Measurements from ENCODE around the gene CCDC47.
"Not testable (repeated sequence)": the region's sequence is repeated elsewhere in the genome, so short reads cannot be mapped to it uniquely, and the experiment has no call there.

The CCDC47 gene, protein sequence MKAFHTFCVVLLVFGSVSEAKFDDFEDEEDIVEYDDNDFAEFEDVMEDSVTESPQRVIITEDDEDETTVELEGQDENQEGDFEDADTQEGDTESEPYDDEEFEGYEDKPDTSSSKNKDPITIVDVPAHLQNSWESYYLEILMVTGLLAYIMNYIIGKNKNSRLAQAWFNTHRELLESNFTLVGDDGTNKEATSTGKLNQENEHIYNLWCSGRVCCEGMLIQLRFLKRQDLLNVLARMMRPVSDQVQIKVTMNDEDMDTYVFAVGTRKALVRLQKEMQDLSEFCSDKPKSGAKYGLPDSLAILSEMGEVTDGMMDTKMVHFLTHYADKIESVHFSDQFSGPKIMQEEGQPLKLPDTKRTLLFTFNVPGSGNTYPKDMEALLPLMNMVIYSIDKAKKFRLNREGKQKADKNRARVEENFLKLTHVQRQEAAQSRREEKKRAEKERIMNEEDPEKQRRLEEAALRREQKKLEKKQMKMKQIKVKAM

DNA sequence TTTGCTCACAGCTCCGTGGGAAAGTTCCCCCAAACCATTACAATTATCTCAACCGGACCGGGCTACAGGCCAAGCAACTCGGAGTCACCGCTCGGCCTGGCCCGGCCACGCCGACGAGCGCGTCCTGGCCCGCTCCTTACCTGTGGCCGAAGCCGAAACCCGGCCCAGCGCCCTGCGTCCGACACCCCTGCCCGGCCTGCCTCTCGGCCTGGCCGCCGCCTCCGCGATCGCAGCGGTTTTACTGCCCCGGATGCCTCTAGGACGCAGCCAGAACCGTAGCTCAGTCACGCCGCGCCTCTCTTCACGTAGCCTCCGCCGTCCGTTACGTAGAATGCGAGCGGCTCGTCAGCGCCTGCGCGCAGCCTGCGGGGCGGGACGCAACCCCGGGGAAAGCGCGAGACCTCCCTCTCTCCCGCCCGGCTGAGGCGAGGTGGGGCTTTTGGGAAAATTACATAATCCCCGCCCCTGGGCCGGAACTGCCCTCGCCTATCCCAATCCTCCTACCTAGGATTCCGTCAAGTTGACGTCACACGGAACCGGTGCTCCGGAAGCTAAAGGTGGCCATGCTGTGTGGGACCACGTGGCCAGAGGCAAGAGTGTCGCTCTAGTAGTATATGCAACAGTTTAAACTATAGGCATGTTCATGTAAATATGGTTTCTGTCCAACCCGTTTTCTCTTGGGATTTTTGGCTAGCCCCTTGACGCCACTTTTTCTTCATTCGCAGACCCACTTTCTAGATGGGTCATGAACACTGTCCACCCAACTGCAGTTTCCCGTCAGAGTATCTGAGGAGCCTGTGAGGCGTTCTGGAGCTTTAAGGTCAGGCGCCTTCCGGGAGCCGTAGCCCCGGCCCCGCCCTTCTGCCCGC is at the start of gene CCDC47:
CCDC47 (minus strand) TSS at position 326 of the 869 bp plus-strand sequence. CDS start 7,422 bp downstream, outside the sequence.
- peak; percentile 98 for DNase-seq

DNA sequence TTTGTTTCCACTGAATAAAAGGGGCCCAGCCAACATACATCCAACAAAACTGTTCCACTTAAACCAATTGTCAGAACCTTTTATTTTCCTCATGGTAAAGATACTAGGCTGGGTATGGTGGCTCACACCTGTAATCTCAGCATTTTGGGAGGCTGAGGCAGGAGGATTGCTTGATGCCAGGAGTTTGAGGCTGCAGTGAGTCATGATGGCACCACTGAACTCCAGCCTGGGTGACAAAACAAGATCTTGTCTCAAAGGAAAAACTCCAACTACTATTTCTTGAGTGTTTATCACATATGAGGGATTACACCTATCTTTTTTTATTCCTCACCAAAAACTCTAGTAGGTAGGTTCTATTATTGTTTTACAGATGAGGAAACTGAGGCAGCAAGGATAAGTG is 49.1 kb upstream of the CCDC47 start:
- DNase-seq: no peak

DNA sequence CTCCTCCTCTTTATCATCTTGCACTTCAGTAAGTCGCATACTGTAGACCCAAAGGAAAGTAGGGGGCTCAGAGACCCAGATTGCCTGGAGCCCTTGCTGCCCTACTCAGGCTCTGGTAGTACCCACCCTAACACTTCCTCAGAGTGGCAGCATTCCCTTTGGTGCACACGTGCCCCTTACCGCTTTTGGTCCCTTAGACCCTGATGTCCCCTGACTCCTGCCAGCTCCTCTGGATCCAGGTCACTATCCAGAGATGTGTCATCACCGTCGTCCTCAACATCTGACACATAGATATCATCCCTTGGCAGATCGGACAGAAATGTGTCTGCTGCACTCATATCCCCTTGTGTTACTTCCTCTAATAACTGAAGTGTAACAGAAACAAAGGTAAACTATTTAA is 48.4 kb upstream of the CCDC47 start:
- DNase-seq: no peak

DNA sequence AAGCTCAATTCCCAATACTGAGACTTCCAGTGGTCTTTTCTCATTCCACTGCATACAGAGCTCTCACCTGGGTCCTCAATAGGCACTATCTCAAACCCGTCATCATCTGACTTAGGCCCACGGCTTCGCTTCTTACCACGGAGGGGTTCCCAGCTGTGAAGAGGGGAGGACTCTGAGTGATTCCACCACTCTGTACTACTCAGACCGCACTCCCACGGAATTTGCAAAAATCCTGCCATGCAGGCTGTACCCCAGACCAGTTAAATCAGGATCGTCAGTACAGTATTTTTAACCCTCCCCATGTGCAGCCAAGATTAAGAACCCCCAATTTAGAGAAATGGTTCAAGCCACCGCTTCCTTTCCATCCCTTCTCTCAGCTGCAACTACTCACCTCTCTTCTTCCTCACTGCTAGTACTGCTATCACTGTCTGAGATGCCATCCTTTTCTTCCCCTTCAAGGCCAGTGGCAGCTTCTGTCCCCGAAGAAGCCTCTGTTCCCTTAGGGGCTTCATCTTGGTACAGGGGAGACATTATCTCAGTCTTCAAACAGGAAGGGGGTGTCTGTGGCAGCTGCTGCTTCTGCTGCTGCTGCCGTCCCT is 47.7 kb upstream of the CCDC47 start:
- DNase-seq: no peak

DNA sequence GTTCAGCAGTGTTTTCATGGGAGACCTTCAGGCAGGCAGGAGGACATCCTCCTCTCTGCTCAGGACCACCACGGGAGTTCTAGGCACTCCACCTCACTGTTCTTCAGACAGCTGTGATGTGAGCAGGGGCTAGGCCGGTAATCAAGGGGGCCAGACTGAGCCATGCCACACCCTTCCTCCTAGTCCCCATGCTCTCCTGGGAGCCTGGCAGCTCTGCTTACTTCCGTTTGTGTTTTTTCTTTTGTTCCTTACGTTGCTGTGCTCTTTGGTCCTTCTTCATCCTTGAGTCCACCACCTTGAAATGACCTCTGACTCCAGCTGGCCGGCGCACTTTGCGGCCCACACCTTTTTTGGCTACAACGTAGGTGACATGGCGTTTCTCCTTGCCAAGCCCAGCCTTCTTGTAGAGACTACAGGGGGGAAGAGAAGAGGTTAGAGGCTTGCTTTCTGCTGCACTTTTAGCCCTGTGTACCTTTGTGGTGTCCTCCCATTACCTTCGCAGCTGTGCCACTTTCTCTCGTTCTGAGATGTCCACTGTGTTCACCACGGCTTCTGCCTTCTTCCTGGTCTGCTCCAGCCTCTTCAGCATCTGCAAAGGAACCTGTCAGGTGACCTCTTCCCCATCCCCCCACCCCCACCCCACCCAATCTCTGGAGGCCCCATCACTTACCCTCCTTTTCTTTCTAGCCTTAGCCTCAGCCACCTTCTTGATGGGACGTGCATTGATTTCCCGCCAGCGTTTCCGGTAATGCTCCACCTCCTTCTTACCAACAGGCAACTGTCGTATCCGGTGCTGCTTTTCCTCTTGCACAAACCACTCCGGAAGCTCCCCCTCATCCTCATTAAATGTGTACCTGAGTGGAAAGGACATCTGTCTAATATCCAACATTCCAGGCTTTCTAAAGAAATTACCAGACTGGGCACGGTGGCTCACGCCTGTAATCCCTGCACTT is 46.5 kb upstream of the CCDC47 start:
- no peak for DNase-seq

DNA sequence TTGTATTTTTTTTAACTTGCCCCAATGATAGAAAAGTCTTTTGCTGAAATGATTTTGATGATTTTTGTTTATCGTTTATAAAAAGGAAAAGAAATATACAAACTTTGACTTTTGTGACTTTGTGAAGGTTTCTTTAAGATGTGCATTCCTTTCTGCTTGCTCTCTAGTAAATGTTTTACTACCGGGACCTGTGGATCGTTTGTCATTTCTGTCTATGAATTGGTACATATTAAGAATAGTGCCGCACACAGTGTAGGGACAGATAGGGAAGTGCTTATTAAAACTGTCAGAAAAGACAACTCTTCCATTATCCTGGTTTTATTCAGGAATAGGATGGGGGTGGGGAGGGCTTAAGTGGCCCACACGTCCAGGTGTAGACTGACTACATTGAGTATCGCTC is 45.7 kb upstream of the CCDC47 start:
- no peak for DNase-seq

DNA sequence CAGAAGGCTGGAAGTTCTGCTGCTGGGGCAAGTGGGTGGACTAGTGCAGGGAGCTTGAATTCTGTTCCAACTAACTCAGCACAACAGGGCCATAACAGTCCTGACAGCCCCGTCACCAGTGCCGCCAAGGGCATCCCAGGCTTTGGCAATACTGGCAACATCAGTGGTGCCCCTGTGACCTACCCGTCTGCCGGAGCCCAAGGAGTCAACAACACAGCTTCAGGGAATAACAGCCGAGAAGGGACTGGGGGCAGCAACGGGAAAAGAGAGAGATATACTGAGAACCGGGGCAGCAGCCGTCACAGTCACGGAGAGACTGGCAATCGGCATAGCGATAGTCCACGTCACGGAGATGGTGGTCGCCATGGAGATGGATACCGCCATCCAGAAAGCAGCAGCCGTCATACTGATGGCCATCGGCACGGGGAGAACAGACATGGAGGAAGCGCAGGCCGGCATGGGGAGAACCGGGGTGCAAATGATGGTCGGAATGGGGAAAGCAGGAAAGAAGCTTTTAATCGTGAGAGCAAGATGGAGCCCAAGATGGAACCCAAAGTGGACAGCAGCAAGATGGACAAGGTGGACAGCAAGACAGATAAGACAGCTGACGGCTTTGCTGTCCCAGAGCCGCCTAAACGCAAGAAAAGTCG is 44.5 kb upstream of the CCDC47 start:
- DNase-seq: no peak

DNA sequence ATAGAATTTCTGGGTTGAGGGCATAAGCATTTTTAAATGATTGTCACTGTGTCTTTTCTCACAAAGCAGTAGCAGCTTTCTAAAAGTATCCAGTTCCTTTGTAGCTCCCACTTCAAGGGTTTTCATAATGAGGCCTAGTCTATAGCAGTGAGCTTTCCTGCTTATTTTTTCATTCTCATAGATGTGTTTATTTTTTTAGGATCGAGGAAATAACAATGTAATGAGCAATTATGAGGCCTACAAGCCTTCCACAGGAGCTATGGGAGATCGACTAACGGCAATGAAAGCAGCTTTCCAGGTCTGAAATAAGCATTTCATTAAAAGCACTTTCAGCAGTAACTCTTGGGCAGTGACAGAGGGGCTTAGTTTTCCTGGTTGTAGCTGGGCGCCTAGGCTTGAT is 43.3 kb upstream of the CCDC47 start:
- no peak for DNase-seq

DNA sequence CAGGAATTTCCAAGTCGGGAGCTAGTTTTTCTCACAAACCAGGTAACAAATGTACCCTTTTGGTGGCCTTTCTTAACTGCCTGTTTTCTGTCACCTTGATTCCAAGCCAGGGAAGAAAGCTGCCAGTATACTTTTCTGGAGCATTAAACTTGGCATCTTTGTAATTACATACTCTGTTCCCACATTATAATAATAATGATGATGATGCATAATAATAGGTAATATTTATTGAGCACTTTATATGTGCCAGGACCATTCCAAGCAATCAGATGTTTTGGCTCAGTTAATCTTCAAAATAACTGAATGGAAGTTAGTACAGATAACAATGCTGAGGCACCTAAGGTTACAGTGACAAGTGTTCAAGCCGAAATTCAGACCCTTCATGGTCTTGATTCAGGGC is 42.7 kb upstream of the CCDC47 start:
- DNase-seq: no peak

DNA sequence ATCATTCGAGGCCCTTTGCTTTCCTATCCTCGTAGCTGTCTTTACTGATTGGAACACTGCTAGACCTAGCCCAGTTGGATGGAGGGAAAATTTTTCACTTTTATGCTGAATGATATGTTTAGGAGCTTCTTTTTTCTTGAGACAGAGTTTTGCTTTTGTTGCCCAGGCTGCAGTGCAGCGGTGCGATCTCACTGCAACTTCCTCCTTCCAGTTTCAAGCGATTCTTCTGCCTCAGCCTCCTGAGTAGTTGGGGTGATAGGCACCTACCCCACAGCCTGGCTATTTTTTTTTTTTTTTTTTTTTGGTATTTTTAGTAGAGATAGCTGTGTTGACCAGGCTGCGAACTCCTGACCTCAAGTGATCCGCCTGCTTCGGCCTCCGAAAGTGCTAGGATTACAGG is 36.6 kb upstream of the CCDC47 start:
- DNase-seq: no peak

DNA sequence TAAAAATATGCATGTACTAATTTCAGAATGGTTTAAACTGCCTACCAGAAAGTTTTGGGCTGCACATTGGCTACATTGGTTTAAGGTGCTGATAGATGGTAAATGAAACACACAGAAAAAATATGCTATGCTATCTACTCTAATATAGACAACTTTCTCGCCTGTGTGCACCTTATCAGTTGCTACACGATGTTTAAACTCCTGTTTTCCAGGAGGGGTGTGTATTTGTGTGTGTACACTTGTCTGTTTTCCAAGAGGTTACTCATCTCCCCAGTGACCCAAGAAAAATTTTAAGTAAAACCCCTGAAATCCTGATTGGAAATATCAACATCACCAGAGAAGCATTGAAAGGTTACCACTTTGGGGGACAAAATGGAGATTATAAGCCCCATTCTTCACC is 32.2 kb upstream of the CCDC47 start:
- no peak for DNase-seq

DNA sequence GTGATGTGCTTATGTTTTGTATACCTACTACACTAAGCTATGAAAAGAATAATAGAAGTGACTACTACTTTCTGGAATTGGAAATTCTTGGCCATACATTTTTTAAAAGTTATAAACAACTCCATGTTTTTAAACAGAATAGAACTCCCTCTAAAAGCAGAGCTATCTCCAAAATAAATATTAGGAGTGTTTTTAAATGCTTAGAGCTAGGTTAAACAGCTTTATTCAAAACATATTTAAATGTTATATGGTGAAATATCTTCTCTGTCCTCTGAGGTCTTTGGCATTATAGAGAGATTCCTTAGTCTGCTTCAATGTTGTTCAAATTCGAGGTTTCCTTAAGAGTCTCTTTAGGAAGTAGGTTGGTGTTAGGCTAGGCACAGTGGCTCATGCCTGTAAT is 30.9 kb upstream of the CCDC47 start:
- no peak for DNase-seq

DNA sequence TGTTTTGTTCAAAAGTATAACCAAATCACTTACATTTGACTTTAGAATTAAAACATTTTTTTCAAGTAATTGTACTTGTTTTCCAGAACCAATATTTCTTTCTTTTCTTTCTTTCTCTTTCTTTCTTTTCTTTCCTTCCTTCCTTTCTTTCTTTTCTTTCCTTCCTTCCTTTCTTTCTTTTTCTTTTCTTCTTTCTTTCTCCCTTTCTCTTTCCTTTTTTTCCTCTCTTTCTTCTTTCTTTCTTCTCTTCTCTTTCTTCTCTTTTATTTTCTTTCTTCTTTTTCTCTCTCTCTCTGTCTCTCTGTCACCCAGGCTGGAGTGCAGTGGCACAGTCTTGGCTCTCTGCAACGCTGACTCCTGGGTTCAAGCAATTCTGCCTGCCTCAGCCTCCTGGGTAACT is 27.4 kb upstream of the CCDC47 start:
- DNase-seq: no peak

DNA sequence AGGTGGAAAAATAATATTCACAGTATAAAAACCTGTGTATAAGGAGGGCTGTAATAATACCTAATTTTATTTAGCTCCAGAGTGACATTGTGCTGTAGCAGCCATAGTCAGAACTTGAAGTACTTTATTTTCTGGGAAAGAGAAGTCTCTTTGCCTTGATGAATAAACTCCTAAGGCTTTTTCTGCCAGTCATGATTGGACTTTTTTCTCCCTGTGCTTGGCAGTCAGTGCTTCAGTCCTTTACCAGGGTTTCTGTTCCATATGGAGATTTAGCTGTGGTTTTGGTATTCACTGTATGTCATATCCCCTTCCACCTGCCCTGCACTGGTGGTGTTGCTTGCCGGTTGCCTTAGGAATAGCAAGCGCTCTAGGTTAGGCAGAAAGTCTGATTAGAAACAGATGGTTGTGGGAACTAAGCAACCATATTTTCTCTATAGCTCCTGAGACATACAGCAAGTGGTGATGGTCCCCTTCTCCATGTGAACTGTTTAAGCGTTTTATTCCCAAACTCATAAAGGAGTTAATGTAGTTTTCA is 25.2 kb upstream of the CCDC47 start:
- no peak for DNase-seq

DNA sequence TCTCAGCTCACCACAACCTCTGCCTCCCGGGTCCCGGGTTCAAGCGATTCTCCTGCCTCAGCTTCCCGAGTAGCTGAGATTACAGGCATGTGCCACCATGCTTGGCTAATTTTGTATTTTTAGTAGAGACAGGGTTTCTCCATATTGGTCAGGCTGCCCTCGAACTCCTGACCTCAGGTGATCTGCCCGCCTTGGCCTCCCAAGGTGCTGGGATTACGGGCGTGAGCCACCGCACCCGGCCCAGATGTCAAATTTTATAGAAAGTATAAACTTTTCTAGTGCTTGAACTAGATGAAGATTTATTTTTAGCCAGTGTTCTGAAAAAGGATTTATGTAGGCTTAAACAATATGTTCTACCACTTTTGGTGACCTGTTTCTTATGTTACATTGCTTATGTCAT is 23.0 kb upstream of the CCDC47 start:
- not testable (repeated sequence) for DNase-seq

DNA sequence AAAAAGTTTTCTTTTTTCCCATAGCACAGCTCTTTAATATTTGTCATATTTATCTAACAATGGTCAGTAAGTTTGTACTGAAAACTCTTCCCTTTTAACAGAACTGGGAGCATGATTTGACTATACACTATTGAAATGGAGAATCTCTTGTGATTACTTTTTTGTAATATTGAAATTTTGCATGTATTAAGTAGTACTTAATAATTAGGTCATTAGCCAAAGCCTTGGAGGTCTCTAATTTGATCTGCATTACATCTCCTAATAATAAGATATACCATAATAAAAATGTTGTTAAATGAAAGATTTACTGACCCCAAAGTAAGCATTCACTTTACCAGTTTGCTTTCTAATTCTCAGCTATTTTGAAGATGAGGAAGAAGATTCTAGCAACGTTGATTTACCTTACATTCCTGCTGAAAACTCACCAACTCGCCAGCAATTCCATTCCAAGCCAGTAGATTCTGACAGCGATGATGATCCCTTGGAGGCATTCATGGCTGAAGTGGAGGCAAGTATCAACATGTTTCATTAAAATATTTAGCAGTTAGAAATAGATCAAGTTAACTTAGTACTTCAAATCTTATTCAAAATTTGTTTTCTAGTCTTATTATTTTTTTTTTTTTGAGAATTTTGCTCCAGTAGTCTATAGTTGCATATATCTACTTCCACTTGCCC is 18.8 kb upstream of the CCDC47 start:
- no peak for DNase-seq

DNA sequence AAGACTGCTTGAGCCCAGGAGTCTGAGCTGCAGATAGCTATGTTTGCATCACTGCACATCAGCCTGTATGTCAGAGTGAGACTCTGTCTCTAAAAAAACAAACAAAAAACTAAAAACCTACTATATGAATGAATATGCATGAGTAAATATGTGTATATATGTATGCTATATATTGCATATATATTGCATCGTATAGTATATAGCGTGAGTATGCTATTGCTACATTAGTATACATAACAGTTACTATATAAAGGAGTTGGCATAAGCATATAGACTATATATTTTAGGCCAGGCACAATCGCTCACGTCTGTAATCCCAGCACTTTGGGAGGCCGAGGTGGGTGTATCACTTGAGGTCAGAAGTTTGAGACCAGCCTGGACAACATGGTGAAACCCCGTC is 16.7 kb upstream of the CCDC47 start:
- no peak for DNase-seq

DNA sequence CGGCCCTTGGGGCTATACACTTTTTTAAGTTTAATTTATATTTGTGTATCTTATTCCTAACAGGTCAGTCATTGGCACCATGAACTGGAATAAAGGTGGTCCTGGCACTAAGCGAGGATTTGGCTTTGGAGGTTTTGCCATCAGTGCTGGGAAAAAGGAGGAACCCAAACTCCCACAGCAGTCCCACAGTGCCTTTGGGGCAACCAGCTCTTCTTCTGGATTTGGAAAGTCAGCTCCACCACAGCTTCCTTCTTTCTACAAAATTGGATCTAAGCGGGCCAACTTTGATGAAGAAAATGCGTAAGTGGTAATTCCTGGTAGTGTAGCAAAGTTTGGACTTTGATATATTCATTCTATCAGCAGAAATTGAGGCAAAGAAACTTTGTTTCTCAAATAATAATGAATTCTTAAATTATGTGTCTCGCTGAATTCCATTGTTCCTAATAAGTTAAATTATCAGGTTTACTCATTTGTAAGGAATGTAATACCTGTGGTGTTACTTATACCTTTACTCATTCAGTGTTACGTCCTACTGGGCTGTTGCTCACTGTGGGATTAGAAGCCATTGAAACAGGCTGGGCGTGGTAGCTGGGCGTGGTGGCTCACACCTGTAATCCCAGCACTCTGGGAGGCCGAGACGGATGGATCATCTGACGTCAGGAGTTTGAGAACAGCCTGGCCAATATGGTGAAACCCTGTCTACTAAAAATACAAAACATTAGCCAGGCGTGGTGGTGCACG is 13.7 kb upstream of the CCDC47 start:
- no peak for DNase-seq

DNA sequence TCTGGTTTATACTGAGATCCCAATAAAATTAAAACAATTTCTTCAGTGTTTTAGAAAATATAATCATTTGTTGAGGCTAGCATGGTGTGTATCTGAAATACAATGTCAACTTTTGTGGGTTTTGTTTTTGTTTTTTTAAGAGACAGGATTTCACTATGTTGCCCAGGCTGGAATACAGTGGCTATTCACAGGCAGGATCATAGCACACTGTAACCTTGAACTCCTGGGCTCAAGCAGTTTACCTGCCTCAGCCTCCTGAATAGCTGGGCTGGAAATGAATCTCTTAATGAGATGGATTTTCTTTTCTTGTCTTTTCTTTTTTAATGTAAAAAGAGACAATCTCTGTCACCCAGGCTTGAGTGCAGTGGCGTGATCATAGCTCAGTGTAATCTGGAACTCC is 12.7 kb upstream of the CCDC47 start:
- DNase-seq: no peak

DNA sequence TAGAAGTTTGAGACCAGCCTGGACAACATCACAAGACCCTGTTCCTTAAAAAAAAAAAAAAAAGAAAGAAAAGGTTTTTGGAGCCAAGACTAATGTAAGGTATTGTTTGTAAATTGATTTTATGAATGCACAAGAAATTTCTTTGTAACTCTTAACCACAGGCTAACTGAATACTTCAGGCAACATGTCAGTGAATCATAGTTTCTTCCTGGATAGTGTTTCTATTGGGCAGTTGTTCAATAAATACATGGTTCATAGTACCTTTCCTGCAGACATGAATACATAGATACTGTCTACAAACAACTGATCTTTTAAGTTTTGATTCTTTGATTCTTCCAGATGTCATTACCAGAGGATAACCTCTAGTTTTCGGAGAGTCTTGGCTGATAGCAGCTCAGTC is 12.2 kb upstream of the CCDC47 start:
- DNase-seq: no peak
